Right ventricle myocardium inferior (tissue), 1 donor: Measurements from ENCODE around the gene DENND2A. TPM values are rescaled to one million over a fixed set of nuclear protein-coding genes. Genes with fewer than 3 reads are reported as not detected.

Source experiments
- ATAC-seq: fragments of 200-7000 bp; cut with Tn5 transposase; one replicate; pipeline ENCODE4 v1.9.1; 2020; ENCODE audit warnings: mild to moderate bottlenecking, moderate library complexity
- DNase-seq: peaks from one replicate; pipeline ENCODE4 v3.0.0; 2021; ENCODE audit errors: missing footprints
- intact Hi-C: fragments of 100-400 bp; cut with DNase I; formaldehyde crosslinking; loops from one replicate; pipeline ENCODE4 v1.11.0; 2022
- total RNA-seq: library from RNA; stranded (reverse); fragmentation: NEBNext Ultra II Directional; extraction: Animal tissue kit (Norgen Biotek cat#: 25700); gene quantifications from one replicate; pipeline ENCODE4 v1.2.1, GENCODE V29; 2021
- donor health status: DM: no; HTN: yes; CAD: no; lungs with severe emphysema.

Gene DENND2A
- total RNA-seq, 1 donor from 2014 or later = 15.0 TPM

DNA sequence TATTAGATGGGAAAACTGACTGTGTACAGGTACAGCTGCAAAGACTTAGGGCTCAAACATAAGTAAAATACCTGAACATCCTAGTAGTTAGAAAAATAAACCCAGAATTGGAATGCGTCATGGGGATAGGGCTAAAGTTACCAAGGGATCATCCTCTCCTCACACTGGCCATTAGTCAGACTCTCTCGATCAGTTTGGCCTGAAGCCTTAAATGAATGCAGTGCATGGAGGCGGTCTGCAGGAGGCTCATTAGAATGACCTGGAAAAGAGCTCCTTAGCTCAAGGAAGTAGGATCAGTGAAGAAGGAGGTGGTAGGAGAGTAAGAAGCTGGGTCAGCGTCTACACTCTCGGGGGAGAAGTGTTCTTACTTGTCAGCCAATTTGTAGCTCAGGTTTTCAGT is 35.3 kb downstream of the DENND2A start:
- no peak for DNase-seq
- ATAC-seq = no peak
- intact Hi-C loops = no loop called here

DNA sequence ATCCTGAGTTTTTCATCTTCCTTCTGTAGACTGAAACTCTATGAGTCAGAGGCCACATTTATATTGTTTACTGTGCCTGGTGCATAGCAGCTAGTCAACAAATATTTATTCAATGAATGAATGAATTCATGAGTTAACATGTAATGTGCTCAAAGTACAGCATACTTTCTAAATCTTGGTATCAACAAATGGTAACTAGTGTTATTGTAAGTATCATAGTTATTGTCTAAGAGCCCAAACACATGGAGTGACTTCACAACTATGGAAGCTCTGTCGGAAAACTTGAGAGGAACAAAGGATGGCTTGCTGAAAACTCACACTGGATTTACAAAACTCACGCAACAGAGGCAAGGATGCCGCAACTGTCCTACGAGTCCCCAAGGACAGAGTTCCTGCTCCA is 35.9 kb downstream of the DENND2A start:
- no peak for ATAC-seq
- no peak for DNase-seq
- intact Hi-C loops = no loop called here

DNA sequence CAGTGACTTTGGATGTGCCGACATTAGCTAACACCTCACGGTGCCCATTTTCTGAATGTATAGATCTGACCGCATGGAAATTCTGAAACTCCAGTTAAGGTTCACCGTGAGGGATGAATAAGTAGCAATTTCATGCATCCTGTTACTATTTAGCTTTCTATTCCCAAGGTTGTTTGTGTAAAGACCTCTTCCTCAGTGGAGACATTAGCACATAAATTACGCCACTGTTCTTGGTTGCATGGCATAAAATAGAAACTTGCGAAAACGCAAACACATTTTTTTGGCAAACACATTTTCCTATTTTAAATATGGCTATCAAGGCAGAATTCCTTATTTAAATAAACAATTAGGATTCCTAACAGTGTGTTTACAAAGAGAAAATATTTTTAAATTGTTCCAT is 36.5 kb downstream of the DENND2A start:
- intact Hi-C loops = no loop called here
- DNase-seq = no peak
- no peak for ATAC-seq

DNA sequence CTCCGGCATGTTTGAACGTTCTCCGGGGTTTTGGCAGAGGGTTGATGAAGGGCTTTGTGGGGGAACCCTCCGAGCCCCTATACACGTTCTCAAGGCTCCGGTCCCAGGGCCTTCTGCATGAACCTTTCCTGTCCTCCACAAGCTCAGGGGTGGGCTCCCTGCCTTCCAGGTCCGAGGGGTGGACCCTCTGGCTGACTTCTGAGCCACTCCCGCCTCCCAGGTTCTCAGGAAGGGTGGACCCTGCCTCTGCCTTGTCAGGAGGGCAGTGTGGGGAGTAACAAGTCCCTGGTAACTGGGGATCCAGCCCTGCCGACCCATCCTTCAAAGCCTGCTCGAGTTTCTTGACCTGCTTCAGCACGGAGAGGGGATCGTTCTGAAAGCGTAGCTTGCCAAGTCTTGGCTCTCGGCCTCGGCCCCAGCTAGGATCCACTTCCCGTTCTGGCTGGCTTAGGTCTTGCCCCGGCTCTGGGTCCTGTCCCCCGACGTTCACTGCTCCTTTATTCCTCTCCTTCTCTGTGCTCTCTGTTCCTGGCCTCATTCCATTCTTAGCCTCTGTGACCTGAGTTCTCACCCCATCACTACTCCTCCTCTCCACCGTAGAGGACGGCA is 38.9 kb downstream of the DENND2A start:
- DNase-seq (no peak), ATAC-seq (no peak)
- intact Hi-C loops = no loop called here

DNA sequence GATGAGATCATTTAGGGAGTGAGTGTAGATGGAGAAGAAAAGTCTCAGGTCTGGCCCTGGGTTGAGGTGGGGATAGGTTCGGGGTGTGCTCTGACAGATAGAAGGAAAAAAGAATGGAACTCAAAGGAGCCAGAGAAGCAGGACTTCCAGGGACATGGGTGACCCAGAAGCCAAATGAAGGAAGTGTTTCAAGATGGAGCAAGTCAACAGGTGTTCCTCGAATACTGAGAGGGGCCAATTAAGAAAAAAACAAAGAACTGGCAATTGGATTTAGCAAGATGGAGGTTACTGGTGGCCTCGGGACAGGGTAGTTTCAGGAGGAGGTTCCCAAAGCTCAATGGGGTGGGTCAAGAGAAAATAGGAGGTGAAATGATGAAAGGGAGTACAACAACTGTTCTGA is 40.3 kb downstream of the DENND2A start:
- DNase-seq (no peak), ATAC-seq (no peak)
- intact Hi-C loops = no loop called here

DNA sequence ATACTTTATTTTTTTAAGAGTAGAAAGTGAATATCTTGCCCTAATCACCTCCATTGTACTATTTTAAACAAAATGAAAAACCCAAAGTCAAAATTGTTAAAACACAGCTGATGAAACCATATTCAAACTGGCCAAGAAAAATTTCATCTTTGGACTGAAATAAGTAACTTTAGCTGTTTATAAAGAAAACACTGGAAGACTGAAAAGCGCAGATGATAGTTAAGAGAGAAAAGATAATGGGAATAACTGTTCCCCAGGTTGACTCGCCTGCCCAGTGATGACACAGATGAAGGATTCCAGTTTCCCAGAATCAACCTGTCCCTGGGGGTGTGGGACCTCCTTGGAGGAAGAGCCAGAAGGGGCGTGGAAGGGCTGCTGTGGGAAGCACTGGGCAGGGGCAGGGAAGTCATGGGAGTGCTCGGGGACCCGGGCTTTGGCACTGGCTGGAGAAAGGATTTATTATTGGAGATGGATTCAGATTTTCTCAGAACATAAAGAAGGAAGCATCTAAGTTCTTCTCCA is 43.1 kb downstream of the DENND2A start:
- DNase-seq (no peak), ATAC-seq (peak; percentile 68)
- intact Hi-C loops = loop anchor here (5.0 kb wide), 1 partner anchor 40 kb away; no protein-coding TSS in a partner anchor

DNA sequence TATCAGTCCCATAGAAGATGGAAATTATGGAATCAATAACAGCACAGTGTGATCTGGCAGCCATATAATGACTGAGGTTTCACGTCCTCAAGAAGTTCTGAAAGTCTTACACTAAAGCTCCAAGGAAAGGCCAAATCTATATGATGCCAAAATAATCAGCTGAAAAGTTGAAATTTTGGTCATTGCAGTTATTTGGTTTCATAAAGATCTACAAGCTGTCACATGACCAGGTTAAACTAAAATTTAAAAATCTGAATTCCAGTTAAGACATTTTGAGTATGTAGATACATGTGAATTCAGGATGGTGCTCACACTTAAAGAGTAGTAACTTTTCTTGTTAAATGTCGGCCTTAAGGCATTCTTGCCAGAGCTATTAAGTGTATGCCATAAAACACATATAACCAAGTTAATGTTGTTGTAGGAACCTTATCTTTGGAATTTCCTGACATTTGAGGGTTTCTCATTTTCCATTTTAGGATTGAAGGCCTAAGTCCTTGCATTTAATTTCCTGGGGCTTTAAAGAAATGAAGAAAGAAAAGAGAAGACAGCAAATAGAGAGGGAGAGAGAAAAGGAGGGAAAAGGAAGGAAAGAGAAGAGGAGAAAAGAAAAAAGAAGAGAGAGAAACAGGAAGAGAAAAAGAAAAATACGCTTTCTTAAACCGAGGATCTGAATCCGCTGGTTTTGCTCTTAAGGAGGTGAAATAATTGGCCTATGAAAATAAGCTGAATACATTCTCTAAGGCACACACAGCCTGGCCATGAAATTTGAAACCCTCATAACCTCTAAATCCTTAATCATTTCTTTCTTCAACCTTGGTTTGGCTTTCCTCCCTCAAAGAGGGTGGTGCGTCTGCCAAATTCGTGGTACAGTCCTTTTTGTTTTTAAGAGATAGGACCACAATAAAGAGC is 43.8 kb downstream of the DENND2A start:
- DNase-seq (no peak), ATAC-seq (no peak)
- intact Hi-C loops = loop anchor here (5.0 kb wide), 1 partner anchor 41 kb away; no protein-coding TSS in a partner anchor

DNA sequence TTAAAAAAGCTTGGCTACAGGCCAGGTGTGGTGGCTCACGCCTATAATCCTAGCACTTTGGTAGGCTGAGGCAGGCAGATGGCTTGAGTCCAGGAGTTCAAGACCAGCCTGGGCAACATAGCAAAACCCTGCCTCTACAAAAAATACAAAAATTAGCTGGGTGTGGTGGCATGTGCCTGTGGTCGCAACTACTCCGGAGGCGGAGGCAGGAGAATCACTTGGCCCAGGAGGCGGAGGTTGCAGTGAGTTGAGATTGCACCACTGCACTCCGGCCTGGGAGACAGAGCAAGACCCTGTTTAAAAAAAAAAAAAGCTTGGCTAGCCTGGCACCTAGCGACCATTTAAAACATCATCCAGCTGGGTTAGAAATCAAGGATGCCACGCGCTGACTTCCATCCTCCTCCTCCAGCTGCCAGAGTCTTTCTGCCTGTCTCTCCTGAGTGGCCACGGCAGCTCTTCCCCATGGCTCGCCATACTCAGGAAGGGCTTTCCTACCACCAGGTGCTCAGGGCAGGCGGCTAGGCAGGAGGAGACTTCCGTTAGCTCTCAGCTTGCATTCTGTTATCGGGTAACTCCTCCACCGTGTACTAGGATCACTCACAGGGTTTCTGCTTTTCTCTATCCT is 45.0 kb downstream of the DENND2A start:
- intact Hi-C loops = loop anchor here (5.0 kb wide), 1 partner anchor 42 kb away; no protein-coding TSS in a partner anchor
- no peak for DNase-seq
- no peak for ATAC-seq

DNA sequence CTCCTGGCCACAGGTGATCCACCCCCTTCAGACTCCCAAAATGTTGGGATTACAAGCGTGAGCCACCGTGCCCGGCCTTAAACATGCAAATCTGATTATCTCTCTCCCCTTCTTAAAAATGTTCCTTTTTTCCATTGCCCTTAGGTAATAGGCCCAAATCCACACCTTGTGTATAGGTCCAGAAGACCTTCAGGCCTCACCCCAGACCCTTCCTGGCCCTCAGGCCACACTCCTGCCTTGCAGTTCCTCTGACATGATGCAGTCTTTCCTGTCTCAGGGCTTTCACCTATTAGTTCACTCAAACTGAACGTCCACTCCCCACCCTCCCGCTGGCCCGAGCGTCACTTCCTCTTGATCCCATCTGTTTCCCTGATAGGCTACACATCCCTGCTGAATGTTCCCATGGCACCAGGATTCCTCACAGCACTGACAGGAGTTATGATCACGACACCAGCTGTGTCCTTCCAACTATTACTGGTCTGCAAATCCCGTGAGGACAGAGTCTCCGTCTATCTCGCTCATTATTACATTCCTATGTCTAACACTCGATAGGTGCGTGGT is 46.4 kb downstream of the DENND2A start:
- no peak for ATAC-seq
- intact Hi-C loops = no loop called here
- DNase-seq = no peak

DNA sequence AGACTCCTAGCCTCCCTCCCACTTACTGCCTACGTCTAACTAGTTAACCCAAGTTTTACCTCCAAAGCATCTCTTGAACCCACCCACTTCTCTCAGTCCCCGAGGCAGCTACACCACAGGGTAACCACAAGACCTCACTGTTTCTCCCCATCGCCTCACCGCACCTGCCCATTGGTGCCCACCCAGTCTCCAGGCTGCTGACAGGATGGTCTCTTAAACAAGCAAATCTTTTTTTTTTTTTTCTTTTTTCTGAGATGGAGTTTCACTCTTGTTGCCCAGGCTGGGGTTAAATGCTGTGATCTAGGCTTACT is 47.0 kb downstream of the DENND2A start:
- intact Hi-C loops = no loop called here
- ATAC-seq (no peak), DNase-seq (no peak)

DNA sequence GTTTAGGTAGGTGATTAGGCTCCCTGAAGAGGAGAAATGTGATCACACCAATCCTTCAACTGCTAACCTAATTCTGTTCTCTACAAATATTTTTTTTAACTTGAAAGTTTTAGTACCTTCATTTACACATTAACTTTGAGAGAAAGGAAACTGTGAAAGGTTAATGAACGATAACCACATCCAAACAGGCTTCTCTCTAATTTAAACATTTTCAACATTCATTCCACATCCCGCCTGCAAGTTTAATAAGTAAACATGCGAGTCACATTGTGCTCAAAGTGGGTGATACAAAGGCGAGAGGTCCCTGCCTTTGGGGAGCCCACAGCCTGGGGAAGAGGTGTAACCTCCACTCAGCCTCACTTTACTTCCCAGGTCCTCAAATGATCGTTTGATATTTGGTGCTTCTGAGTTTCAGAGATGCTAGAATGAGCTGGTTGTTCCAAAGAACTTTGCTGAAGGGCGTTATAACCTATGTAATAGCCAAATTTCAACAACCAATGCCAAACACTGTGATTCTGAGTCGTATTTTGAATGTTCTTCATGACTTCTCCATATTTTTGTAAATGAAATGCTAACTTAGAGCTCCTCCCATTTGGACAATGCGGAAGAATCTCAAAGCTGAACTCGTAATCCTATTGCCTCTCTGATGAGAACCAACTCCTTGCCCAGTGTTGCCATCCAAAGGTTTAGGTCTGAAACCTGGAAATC is 47.5 kb downstream of the DENND2A start:
- intact Hi-C loops = no loop called here
- DNase-seq (no peak), ATAC-seq (no peak)

DNA sequence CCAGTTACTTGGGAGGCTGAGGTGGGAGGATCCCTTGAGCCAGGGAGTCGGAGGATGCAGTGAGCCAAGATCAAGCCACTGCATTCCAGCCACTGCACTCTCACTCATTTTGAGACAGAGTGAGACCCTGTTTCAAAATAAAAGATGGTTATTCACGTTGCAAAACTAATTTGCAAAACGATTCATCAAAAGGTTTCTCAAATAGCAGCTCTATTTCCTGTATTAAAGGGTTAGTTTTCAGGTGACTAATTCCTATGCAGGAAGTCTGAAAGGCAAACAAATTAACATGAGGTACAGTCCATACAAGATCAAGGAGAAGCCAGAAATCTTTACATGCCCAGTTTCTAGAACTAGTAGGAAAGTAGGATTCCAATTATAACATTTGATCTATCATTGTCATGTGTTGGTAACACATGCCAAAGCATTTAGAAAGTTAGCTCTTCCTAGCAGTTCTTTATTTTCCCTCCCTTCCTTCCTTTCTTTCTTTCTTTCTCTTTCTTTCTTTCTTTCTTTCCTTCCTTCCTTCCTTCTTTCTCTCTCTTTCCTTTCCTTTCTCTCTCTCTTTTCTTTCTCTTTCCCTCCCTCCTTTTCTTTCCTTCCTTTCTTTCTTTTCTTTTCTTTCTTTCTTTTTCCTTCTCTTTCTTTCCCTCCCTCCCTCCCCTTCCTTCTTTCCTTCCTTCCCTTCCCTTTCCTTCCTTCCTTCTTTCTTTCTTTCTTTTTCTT is 49.3 kb downstream of the DENND2A start:
- intact Hi-C loops = no loop called here
- ATAC-seq = no peak
- DNase-seq = no peak

DNA sequence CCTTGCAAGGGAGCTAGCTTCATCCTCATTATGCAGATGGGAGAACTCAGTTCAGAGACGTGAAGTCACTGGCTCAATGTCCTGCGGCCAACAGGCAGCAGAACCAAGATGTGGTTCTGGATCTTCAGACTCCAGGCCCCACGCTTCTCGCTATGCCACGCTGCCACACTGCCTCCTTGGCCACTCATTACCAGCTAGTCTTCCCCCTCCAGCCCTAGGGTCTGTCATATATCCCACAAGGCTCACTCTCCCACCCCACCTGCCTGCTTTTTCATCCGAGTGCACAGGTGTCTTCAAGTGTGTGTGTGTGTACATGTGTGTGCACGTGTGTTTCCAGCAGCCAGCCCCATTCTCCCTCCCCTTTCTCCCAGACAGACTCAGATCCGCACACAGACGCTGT is 53.4 kb downstream of the DENND2A start:
- ATAC-seq (peak; percentile 12), DNase-seq (no peak)
- intact Hi-C loops = no loop called here

DNA sequence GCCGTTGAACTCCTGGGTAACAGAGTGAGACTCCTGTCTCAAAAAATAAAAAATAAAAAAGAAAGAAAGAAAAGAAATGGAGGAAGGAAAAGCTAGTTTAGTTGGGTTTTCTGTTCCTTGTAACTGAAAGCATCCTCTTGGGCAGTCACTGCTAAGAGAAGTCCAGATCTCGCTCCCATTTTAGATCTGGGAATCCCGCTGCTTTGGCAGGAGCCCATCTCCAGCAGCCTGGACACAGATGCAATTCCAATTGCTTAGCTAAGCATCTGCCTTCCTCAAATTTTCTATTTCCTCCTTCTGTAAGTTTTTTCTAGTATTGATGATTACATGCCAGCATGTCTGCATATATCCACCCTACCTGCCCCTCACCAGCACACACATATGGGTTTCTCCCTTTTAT is 54.1 kb downstream of the DENND2A start:
- ATAC-seq = peak; percentile 72
- intact Hi-C loops = no loop called here
- DNase-seq = no peak

DNA sequence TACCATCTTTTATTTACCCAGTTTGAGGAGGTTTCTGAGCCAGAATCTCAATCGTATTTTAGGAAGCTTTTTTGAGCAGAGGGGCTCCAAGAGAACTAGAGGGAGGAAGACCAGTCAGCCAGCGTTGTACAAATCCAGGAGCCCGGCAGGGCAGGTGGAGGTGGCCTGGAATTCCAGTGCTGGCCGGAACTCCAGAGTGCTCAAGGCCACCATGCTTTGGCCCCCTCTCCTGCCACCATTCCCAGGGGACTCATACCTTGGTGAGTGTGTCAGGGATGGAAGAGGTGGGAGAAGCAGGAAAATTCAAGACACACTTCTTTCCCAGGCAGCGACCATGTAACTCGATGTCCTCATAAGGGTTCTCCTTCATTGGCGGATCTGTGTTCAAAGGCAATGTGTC is 55.3 kb downstream of the DENND2A start:
- intact Hi-C loops = no loop called here
- ATAC-seq (no peak), DNase-seq (no peak)

DNA sequence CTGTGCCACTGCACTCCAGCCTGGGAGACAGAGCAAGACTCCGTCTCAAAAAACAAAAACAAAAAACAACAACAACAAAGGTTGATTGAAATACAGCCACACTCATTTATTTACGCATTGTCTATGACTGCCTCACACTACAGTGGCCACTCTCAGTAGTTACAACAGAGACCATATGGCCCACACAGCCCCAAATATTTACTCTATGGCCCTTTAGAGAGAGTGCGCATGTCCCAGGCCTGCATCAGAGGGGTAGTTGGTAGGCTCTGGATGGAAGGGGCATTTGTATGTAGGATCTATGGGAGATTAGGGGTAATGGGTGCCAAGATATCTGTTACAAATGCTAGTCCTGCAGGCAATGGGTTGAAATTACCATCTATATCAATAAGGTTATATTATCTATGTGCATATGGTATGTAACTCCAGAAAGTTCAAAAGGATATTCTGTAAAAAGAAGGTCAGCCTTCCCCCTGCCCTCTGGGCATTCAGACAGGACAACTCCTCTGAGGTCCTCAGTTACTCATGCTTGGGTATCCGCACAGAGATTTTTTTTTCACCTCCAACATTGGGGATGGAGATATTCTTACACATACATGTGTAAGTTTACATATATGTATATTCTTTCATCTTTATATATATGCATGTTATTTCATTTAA is 56.3 kb downstream of the DENND2A start:
- DNase-seq = no peak
- ATAC-seq = no peak
- intact Hi-C loops = no loop called here

DNA sequence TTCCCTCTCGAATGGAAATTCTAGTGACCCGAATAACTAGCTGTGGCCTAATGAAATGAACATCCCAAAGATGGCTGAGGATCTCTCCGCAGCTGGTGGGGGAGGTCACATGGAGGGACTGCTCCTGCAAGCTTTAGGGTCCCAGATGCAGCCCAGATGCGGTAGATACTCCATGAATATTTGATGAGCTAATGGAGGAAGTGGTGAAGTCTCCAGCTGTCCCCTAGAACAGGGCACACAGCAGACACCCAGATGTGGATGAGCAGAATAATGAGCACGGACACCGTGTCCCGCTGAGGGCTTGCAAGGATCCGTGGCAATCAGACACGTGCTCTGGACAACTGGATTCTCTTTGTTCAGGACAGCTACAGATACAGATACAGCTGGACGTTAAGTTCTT is 59.2 kb downstream of the DENND2A start:
- intact Hi-C loops = no loop called here

DNA sequence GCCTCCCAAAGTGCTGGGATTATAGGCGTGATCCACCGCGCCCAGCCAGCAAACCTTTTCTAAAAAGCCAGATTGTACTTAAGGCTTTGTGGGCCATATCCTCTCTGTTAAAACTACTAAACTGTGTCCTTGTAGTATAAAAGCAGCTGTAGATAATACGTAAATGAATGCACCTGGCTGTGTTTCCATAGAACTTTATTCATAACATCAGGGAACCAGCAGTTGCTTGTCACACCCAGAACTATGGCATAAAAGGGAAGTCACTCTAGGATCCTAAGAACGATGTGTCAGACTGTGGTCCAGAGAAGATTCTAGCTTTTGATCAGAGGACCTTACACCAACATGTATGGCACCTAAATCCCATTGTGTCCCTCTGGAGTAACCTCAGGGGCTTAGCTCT is 63.0 kb downstream of the DENND2A start:
- DNase-seq (no peak), ATAC-seq (no peak)
- intact Hi-C loops = no loop called here

More for the DNA sequence above, 59.2 kb downstream of the DENND2A start:
- DNase-seq (no peak), ATAC-seq (no peak)
